Measurements from ENCODE around the gene HNF1A.

DNA sequence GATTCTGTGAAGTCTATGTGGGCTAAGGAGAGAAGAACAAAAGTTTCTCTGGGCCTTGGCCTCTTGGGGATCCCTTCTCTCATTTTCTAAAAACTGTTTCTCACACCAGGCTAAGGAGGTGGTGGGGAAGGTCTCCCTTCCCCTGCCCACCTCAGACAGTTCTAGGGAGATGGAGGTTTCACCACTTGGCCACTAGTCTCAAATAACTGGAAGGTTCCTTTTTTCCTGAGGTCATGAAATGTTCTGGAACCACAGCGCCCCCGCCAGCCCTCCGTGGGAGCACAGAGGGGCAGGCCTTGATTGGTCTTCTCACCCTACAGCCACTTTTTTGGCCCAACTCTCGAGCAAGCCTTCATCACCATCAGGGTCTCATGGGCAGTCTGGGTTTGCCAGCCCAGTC, 25.3 kb downstream of the HNF1A start:
- TF ChIP-seq, protein P1, sequence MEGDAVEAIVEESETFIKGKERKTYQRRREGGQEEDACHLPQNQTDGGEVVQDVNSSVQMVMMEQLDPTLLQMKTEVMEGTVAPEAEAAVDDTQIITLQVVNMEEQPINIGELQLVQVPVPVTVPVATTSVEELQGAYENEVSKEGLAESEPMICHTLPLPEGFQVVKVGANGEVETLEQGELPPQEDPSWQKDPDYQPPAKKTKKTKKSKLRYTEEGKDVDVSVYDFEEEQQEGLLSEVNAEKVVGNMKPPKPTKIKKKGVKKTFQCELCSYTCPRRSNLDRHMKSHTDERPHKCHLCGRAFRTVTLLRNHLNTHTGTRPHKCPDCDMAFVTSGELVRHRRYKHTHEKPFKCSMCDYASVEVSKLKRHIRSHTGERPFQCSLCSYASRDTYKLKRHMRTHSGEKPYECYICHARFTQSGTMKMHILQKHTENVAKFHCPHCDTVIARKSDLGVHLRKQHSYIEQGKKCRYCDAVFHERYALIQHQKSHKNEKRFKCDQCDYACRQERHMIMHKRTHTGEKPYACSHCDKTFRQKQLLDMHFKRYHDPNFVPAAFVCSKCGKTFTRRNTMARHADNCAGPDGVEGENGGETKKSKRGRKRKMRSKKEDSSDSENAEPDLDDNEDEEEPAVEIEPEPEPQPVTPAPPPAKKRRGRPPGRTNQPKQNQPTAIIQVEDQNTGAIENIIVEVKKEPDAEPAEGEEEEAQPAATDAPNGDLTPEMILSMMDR (IDR thresholded peaks at IDR 0.05), result no peak
- TF ChIP-seq POLR2A (IDR thresholded peaks at IDR 0.05), result no peak

Data from uterus (tissue), 2 donors.